Hepatocyte (in vitro differentiated cells): Measurements from ENCODE around the gene MDGA2. TPM values are rescaled to one million over a fixed set of nuclear protein-coding genes. Genes with fewer than 3 reads are reported as not detected.

Source experiments
- DNase-seq: peaks from one replicate; pipeline ENCODE4 v3.0.0-alpha.2; 2016; ENCODE audit warnings: low spot score
- H2AFZ ChIP-seq: fragments of 200-600 bp; sonication (generic); 2 replicates; pipeline ENCODE4 v1.6.0; 2016; ENCODE audit warnings: antibody characterized with exemption, mild to moderate bottlenecking
- H3K27ac ChIP-seq: fragments of 200-600 bp; sonication (generic); 2 replicates; pipeline ENCODE4 v1.5.1; 2016; ENCODE audit warnings: mild to moderate bottlenecking
- H3K27me3 ChIP-seq: fragments of 200-600 bp; sonication (generic); 2 replicates; pipeline ENCODE4 v1.6.1; 2016
- H3K36me3 ChIP-seq: fragments of 200-600 bp; sonication (generic); replicated peaks from 2 replicates; pipeline ENCODE4 v1.5.1; 2016; ENCODE audit warnings: low read depth; ENCODE audit not compliant: insufficient read depth
- H3K4me1 ChIP-seq: fragments of 200-600 bp; sonication (generic); 2 replicates; pipeline ENCODE4 v1.5.1; 2016; ENCODE audit warnings: mild to moderate bottlenecking, moderate library complexity; ENCODE audit not compliant: insufficient read depth
- H3K4me2 ChIP-seq: fragments of 200-600 bp; sonication (generic); 2 replicates; pipeline ENCODE4 v1.6.0; 2016
- H3K4me3 ChIP-seq: fragments of 200-600 bp; sonication (generic); 2 replicates; pipeline ENCODE4 v1.5.1; 2016; ENCODE audit warnings: mild to moderate bottlenecking
- H3K79me2 ChIP-seq: fragments of 200-600 bp; sonication (generic); 2 replicates; pipeline ENCODE4 v1.6.0; 2017; ENCODE audit warnings: mild to moderate bottlenecking
- H3K9me2 ChIP-seq: fragments of 200-600 bp; sonication (generic); replicated peaks from 2 replicates; pipeline ENCODE4 v1.6.0; 2017; ENCODE audit warnings: mild to moderate bottlenecking; ENCODE audit not compliant: insufficient read depth
- H3K9me3 ChIP-seq: fragments of 200-600 bp; sonication (generic); 2 replicates; pipeline ENCODE4 v1.5.1; 2016; ENCODE audit warnings: low read depth, mild to moderate bottlenecking
- H4K20me1 ChIP-seq: fragments of 200-600 bp; sonication (generic); 2 replicates; pipeline ENCODE4 v1.6.0; 2016; ENCODE audit warnings: mild to moderate bottlenecking; ENCODE audit not compliant: insufficient read depth, poor library complexity, severe bottlenecking
- EZH2 ChIP-seq: fragments of 200-600 bp; sonication (generic); IDR thresholded peaks from 2 replicates; pipeline ENCODE4 v1.6.1; 2016; ENCODE audit warnings: antibody characterized with exemption, mild to moderate bottlenecking, borderline replicate concordance
- EZH2phosphoT487 ChIP-seq: fragments of 200-600 bp; sonication (generic); IDR thresholded peaks from one replicate; pipeline ENCODE4 v1.6.1; 2018; ENCODE audit warnings: antibody characterized with exemption, mild to moderate bottlenecking, low read depth, moderate library complexity; ENCODE audit not compliant: unreplicated experiment, severe bottlenecking
- WGBS: methylation state at CpG from one replicate; pipeline ENCODE4 v1.1.6; 2016; ENCODE audit warnings: low lambda C conversion rate; ENCODE audit errors: missing lambda C conversion rate; 5-methylcytosine and 5-hydroxymethylcytosine counted together
- polyA plus RNA-seq: library from polyadenylated mRNA; unstranded; fragments of >200 nt; fragmentation: Nextera tagmentation; extraction: Ambion mirVana; gene quantifications from 2 replicates; pipeline ENCODE4 v1.2.1, GENCODE V29; 2016
- total RNA-seq: library from RNA; depleted of rRNA; stranded (reverse); fragments of >200 nt; gene quantifications from 2 replicates; pipeline ENCODE4 v1.2.3, GENCODE V29; 2014
- TF ChIP-seq, protein P1 (sequence below): fragments of 200-600 bp; sonication (generic); IDR thresholded peaks from 2 replicates; pipeline ENCODE4 v1.5.1; 2016; ENCODE audit warnings: antibody characterized with exemption, mild to moderate bottlenecking; ENCODE audit not compliant: poor library complexity

MDGA2 gene
- total and polyA plus RNA-seq, 2 experiments from 2014 or later, result 0.51 to 0.70 TPM

GRCh38 chr14:47012533-47013280 lies 662.7 kb downstream of the MDGA2 start:
- no peaks in the 10 kb centered on the region for H3K9me2 ChIP-seq
- 69% methylated on average over 6 of the region's 6 CpGs for WGBS
- no peaks in the 10 kb centered on the region for H3K36me3 ChIP-seq
- no peak overlapping the region for H3K4me2 ChIP-seq
- no peaks in the 10 kb centered on the region for H3K9me3 ChIP-seq
- H4K20me1 ChIP-seq, result no peaks in the 10 kb centered on the region
- TF ChIP-seq EZH2phosphoT487, result no peak
- TF ChIP-seq, protein P1, sequence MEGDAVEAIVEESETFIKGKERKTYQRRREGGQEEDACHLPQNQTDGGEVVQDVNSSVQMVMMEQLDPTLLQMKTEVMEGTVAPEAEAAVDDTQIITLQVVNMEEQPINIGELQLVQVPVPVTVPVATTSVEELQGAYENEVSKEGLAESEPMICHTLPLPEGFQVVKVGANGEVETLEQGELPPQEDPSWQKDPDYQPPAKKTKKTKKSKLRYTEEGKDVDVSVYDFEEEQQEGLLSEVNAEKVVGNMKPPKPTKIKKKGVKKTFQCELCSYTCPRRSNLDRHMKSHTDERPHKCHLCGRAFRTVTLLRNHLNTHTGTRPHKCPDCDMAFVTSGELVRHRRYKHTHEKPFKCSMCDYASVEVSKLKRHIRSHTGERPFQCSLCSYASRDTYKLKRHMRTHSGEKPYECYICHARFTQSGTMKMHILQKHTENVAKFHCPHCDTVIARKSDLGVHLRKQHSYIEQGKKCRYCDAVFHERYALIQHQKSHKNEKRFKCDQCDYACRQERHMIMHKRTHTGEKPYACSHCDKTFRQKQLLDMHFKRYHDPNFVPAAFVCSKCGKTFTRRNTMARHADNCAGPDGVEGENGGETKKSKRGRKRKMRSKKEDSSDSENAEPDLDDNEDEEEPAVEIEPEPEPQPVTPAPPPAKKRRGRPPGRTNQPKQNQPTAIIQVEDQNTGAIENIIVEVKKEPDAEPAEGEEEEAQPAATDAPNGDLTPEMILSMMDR, result no peak
- no peak for TF ChIP-seq EZH2
- H3K27me3 ChIP-seq, result no peaks in the 10 kb centered on the region
- H3K27ac ChIP-seq, result no peak overlapping the region
- H3K79me2 ChIP-seq, result no peaks in the 10 kb centered on the region
- no peak overlapping the region for H2AFZ ChIP-seq
- H3K4me3 ChIP-seq, result no peak overlapping the region
- H3K4me1 ChIP-seq, result no peaks in the 10 kb centered on the region
- DNase-seq, result peak; percentile 4

GRCh38 chr14:47009615-47010014 lies 665.8 kb downstream of the MDGA2 start:
- 67% methylated on average over 3 of the region's 3 CpGs for WGBS
- Histone ChIP-seq H3K79me2 (no peaks in the 10 kb centered on the region), H3K4me2 (no peak overlapping the region), H4K20me1 (no peaks in the 10 kb centered on the region), H3K9me3 (no peaks in the 10 kb centered on the region), H3K36me3 (no peaks in the 10 kb centered on the region), H2AFZ (no peak overlapping the region), H3K9me2 (no peaks in the 10 kb centered on the region), H3K4me1 (no peaks in the 10 kb centered on the region), H3K4me3 (no peak overlapping the region), H3K27ac (no peak overlapping the region), H3K27me3 (no peaks in the 10 kb centered on the region)
- TF ChIP-seq, protein P1, result no peak
- no peak for TF ChIP-seq EZH2phosphoT487
- no peak for TF ChIP-seq EZH2
- no peak for DNase-seq

DNA sequence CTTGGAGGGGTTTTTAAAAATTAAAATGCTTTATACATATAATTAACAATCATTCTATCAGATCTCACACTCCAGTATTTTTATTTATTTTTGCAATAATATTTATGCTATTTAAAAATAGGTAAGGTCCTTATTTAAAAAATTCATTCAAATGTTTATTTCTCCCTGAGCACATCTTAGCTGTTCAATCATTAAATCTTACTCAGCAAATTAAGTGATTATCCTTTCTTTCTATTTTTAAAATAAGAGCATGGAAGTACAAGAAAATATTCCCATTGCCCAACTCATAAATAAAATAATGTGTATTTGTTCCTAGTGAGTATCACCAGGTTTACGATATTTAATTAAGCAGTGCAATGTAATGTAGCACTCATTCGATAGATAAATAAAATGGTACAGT lies 666.7 kb downstream of the MDGA2 start:
- H3K27ac ChIP-seq, result no peak overlapping the region
- no peak overlapping the region for H2AFZ ChIP-seq
- no peak for TF ChIP-seq EZH2
- no peaks in the 10 kb centered on the region for H3K4me1 ChIP-seq
- no peaks in the 10 kb centered on the region for H3K79me2 ChIP-seq
- no peaks in the 10 kb centered on the region for H3K9me3 ChIP-seq
- H3K27me3 ChIP-seq, result no peaks in the 10 kb centered on the region
- no peak overlapping the region for H3K4me3 ChIP-seq
- no peaks in the 10 kb centered on the region for H3K36me3 ChIP-seq
- no peaks in the 10 kb centered on the region for H3K9me2 ChIP-seq
- WGBS, result 95% methylated on average over 2 of the region's 2 CpGs
- H3K4me2 ChIP-seq, result no peak overlapping the region
- H4K20me1 ChIP-seq, result no peaks in the 10 kb centered on the region
- DNase-seq, result no peak

DNA sequence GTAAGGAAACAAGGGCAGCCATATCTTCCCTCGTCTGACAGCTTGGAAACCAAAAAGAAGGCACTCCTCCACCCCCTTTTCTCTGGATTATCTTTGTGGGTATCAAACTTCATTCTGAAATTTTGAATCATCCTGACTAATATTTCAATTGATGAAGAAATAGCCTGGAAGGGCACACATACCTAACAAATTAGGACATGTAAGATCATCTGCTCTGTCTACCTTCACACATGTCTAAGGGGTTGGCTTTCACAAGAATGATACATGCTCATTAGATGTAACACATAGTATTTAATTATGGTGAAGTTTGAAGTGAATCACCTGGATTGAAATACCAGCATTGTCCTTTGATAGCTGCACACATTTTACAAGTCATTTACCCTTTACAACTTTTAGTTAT lies 675.7 kb downstream of the MDGA2 start:
- no peak overlapping the region for H3K4me3 ChIP-seq
- H3K4me2 ChIP-seq, result no peak overlapping the region
- TF ChIP-seq EZH2phosphoT487, result no peak
- TF ChIP-seq, protein P1, result no peak
- no peak for TF ChIP-seq EZH2
- H2AFZ ChIP-seq, result no peak overlapping the region
- H3K79me2 ChIP-seq, result no peaks in the 10 kb centered on the region
- 78% methylated on average over 1 of the region's 1 CpG for WGBS
- no peak overlapping the region for H3K27ac ChIP-seq
- H3K9me3 ChIP-seq, result no peaks in the 10 kb centered on the region
- H3K36me3 ChIP-seq, result no peaks in the 10 kb centered on the region
- no peaks in the 10 kb centered on the region for H4K20me1 ChIP-seq
- DNase-seq, result no peak
- no peaks in the 10 kb centered on the region for H3K27me3 ChIP-seq
- no peaks in the 10 kb centered on the region for H3K4me1 ChIP-seq
- no peaks in the 10 kb centered on the region for H3K9me2 ChIP-seq
